GM12801 (cell line): Measurements from ENCODE around the gene SLC7A9.

Experiments used
- CTCF ChIP-seq: IDR thresholded peaks from one replicate; pipeline ENCODE4 v1.5.1; 2011; ENCODE audit warnings: control low read depth; ENCODE audit not compliant: insufficient read length; ENCODE audit errors: extremely low read depth

SLC7A9 gene

GRCh38 chr19:32866564-32867265 lies 2.9 kb downstream of the SLC7A9 start:
- no peak for TF ChIP-seq CTCF

- TF ChIP-seq CTCF, result no peak
Observed at GRCh38 chr19:32866061-32866460, 3.5 kb downstream of the SLC7A9 start.

- no peak for TF ChIP-seq CTCF
Observed at GRCh38 chr19:32865326-32865725, 4.2 kb downstream of the SLC7A9 start.

DNA sequence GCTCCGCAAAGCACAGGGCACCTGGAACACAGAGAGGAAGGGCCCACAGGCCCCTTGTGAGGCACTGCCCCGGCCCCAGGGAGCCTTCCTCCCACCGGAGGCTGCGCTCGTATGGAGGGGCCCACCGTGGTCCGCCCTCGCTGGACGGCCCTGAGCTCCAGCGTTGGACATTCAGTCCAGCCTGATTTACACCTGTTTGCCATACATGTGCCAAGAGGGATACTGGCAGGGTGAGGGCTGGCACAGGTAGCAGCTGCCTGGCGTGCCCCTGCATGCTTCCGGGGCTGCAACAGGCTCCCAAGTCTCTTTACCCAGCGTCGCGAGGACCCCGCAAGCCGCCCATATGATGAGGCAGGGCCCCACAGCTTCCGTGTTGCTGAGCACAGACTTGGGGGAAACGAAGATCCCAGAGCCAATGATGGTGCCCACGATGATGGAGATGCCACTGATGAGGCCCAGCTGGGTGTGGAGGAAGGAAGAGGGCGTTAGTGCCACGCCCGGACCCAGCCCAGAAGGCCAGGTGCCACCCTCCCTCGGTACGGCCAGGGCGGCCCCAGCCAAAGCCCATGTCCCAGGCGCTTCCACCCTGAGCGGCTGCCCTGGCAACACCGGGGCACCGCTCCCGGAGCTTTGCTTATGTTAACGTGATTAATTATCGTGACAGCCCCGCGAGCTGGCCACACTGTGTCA lies 5.1 kb downstream of the SLC7A9 start:
- no peak for TF ChIP-seq CTCF

GRCh38 chr19:32863841-32864240 lies 5.7 kb downstream of the SLC7A9 start:
- TF ChIP-seq CTCF, result no peak

GRCh38 chr19:32863301-32863700 lies 6.3 kb downstream of the SLC7A9 start:
- TF ChIP-seq CTCF, result no peak

GRCh38 chr19:32862741-32863140 lies 6.8 kb downstream of the SLC7A9 start:
- no peak for TF ChIP-seq CTCF
